HG03460 (cell line): ENCODE results near the gene TPH2.
A peak's percentile ranks its signal among the peaks of the same experiment; 100 is the strongest.

Source experiments
- ATAC-seq: cut with Tn5 transposase; IDR thresholded peaks from one replicate; pipeline ENCODE4 v1.9.1; 2021; ENCODE audit not compliant: unreplicated experiment

TPH2 gene

GRCh38 chr12:71938728-71939385 is at the start of gene TPH2:
Gene TPH2, plus strand, starts transcription at chr12:71938845. Its CDS starts 142 bp downstream, at chr12:71938987.
- no peak for ATAC-seq

DNA sequence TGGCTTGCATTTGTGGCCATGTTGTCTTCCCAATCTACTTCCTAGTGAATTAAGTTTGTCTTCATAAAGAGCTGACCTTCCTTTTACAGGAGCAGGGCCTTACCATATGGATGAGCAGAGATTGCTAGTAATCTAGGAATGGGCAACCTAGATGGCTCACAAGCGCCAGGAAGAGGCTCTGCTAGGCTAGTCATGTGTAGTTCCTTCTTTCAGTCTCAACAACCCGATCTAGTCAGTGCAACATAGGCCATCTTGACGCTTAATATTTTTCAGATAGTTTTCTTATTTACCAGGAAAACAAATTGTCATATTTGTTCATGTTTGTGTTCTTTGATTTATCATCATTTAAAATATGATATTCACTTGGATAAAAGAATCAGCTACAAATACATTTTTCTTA is 48.2 kb upstream of the TPH2 start:
- no peak for ATAC-seq

DNA sequence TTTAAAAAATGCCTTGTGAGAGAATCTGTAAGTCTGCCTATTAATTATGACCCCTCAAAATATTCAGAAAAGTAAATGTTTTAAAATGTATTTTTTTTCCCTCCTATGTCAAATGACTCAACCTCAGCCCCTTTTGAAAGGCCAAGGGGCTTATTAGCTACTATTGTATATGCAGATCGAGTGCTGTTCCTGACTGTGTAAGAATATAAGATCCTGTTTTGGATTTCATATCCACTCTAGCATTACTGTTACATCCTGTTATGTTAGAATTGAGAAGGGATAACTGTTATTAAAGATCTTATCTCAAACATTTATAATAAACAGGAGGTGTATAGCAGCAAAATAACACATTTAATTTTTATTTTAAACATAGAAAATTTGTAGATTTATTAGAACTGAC is 46.6 kb upstream of the TPH2 start:
- ATAC-seq = no peak

DNA sequence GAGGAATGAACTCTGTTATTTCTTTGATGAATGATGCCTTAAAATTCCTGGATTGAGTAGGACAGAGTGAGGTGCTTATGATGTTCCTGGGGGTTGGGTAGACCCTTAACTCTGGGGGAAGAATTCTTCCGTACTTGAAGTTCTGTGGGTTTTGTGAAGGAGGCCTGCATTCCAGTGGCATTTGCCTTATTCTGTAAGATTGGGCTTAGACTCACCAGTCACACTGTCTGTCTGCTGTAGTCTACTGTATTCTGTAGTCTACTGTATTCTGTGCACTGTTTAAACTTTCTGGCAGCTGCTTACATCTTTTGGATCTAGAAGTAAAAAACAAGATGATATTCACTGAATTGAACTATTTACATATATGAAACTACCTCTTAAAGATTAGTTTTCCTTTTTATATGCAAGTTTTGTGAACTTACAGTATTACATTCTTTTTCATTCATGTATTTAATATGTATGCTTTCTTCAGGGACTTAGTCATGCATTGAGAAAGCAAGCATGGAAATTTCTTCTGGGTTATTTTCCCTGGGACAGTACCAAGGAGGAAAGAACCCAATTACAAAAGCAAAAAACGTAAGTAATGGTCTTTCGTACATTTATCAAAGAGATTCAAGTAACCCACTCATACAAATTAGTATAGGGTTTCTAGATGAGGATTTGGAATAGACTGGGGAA is 42.3 kb upstream of the TPH2 start:
- ATAC-seq = no peak

- ATAC-seq = no peak
Observed at GRCh38 chr12:71900091-71900490, 38.6 kb upstream of the TPH2 start.

DNA sequence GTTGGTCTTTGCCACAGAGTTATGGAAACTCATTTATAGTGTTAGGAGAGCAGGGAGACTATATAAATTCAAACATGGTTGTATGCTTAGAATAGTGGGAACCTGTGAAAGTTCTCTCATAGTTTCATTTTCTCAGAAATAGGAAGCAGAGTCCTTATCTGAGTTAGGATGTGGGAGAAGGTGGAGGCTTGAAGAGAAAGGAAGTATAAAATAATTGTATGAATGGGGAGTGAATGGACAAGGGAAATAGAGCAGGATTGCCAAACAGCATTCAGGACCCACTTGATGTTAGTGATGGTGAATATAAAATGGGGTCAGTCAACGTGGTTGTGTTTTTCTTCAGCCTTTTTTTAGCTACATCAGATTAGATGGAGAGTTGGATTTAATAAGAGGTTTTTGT is 34.0 kb upstream of the TPH2 start:
- ATAC-seq = no peak

- ATAC-seq = peak; percentile 89
Observed at GRCh38 chr12:71935594-71935993, 3.1 kb upstream of the TPH2 start.

GRCh38 chr12:71940068-71940467 is 1.4 kb downstream of the TPH2 start:
- ATAC-seq = no peak

DNA sequence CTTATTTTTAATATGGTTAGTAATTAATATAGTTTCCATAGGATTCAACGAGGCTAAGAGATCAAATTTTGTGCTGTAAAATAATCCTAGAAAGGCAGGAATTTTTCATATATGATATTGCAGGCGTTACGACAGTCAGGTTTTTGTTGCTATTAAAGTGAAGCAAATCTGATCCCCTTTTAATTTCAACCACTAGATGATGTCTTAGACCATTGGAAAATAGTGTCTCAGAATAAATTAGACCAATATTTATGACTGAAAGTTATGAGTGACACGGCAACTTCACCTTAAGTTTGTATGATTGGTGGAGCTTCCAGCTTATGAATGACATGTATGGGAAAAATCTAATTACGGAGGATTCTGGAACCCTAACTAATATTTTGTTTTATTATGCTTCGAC is 2.5 kb downstream of the TPH2 start:
- no peak for ATAC-seq

GRCh38 chr12:71942259-71942658 is 3.6 kb downstream of the TPH2 start:
- ATAC-seq = no peak

GRCh38 chr12:71942703-71943102 is 4.1 kb downstream of the TPH2 start:
- ATAC-seq = no peak

DNA sequence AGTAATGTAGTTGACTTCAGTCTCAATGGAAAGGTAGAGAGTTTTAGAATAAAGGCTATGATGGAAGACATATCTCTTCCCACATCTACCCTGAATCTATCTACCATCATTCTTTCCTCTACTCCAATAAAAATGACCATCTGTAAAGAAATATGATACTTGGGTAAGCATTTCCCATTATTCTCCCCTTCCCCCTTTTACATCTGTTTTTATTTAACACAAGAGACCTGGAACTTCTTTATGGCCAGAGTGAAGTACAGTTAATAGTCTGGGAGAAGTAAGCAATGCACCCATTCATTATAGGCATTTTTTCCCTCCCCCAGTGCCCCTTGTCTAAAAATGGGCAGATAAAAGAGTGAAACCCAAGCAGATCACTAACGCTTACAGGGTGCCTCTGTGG is 6.5 kb downstream of the TPH2 start:
- ATAC-seq = no peak

- no peak for ATAC-seq
Observed at GRCh38 chr12:71945883-71946282, 7.2 kb downstream of the TPH2 start.

DNA sequence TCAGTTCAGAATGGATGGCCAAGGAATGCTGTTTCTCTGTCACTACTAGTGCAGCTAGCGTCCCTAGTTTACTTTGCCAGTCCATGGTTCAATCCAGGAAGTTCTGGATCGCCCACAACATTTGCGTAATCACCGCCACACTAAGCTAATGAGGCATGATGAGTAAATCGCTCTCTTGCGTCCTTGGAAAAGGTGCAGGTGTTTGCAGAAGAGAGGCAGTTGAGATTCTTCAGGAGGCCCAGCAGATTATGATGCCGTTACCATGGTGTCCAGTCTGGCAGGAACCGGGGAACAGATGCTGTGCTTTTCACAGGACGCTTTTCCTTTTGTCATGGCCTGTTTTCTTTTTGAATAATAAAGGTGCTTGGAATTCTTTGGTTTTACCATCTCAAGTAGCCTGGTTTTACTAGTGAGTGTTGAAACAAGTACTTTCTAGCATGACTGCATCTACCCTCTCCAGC is 9.0 kb downstream of the TPH2 start:
- no peak for ATAC-seq

GRCh38 chr12:71948390-71948789 is 9.7 kb downstream of the TPH2 start:
- no peak for ATAC-seq

DNA sequence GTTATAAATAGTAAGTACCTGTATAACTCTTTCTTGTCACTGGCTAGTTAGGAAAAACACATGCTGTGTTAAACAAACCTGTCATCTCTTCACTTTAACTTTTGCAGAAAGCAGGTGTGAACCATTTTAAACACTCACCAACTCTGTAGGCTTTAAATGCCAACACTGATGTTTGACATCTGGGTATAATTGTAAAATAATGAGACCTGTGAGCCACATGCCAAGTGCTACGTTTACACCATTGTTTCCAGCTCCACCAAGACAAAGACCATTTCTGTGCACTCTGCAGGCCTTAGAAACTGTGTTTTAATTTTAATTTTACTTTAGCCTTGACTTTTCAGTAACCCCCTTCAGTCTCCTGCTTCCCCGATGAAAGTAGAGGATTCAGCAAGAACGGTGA is 11.0 kb downstream of the TPH2 start:
- ATAC-seq = no peak

GRCh38 chr12:71950404-71950803 is 11.8 kb downstream of the TPH2 start:
- ATAC-seq = no peak

DNA sequence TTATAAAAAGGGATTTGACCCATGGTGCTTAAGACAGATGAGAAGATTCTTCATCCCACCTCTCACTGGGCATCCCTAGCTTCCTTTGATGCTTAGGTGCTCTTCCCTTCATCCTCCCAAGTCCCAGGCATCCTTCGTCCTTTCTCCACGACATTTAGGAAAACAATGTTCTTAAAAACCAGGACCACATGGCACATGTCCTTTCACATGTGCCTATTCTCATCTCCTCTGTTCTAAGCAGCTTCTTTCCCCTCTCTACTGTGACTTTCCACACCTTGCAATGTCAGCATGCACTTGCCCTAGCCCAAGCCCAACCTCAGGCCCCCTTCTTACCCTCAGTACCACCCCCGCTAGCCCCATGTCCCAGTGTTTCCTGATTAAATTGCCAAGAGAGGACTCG is 12.2 kb downstream of the TPH2 start:
- ATAC-seq = no peak

- ATAC-seq = no peak
Observed at GRCh38 chr12:71954083-71954778, 15.6 kb downstream of the TPH2 start.

- no peak for ATAC-seq
Observed at GRCh38 chr12:71954861-71955260, 16.2 kb downstream of the TPH2 start.

DNA sequence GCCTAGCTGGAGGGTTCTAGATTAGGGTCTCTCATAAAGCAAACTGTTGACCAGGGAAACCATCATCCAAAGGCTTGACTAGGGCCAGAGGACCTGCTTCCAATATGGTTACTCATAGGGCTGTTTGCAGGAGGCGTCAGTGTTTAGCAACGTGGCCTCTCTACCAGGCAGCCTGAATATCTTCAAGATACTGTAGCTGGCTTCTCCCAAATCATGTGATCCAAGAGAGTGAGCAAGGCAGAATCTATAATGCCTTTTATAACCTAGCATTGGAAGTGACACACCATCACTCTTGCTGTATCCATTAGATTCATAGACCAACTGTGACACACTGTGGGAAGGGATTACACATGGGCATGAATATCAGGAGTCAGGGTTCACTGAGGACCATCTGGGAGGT is 17.3 kb downstream of the TPH2 start:
- ATAC-seq = no peak

- no peak for ATAC-seq
Observed at GRCh38 chr12:71958056-71958455, 19.4 kb downstream of the TPH2 start.
